Measurements from ENCODE around the gene VIL1. TPM values are rescaled to one million over a fixed set of nuclear protein-coding genes. Genes with fewer than 3 reads are reported as not detected.

The VIL1 gene
- total RNA-seq, 1 experiment from 2014 or later = 0.49 TPM

- CTCF ChIA-PET = no interaction called here
Measured at GRCh38 chr2:218406949-218407618, 11.8 kb upstream of the VIL1 start.

DNA sequence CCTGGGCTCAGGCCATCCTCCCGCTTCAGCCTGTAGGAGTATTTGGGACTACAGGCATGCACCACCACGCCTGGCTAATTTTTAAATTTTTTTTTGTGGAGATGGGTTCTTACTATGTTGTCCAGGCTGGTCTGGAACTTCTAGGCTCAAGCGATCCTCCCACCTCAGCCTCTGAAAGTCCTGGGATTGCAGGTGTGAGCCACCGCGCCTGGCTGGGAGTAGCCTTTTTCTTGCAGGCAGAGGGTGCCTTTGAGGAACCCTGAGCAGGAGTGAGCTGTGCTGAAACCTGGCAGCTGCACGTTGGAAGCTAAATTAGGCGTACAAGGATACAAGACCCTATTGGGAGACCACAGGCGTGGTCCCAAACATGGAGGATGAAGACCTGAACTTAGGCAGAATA lies 11.2 kb upstream of the VIL1 start:
- ChIA-PET CTCF (no interaction called here), POLR2A (no interaction called here), RAD21 (ENCODE audit: low non-redundant PET in 1 of 2, low total read pairs in 2 of 2, uncharacterized antibody in 2 of 2, unreplicated experiment in 2 of 2) (no interaction called here)
- no peaks in the 10 kb centered on the region for H3K9me3 ChIP-seq (ENCODE audit: control insufficient read depth in 1 of 2, insufficient read depth in 1 of 2, low read depth in 1 of 2, low read length in 2 of 2)
- no peak overlapping the region for H3K27ac ChIP-seq (ENCODE audit: low read depth, low read length)
- no peak overlapping the region for H3K4me3 ChIP-seq (replicated peaks in 1 of 2; ENCODE audit: low read depth in 1 of 2, low read length in 2 of 2)
- intact Hi-C loops (cut with micrococcal nuclease) = loop anchor here (2.0 to 5.0 kb wide), 2 partner anchors 59 to 440 kb away; no protein-coding TSS in a partner anchor
- ATAC-seq (no peak), DNase-seq (ENCODE audit: low read depth, low spot score) (no peak)
- H3K9me2 ChIP-seq (ENCODE audit: insufficient read depth) = no peaks in the 10 kb centered on the region
- no peaks in the 10 kb centered on the region for H4K20me1 ChIP-seq (ENCODE audit: insufficient read depth)
- no peak overlapping the region for H2AFZ ChIP-seq (ENCODE audit: low read depth, low read length, poor library complexity, severe bottlenecking)
- no peaks in the 10 kb centered on the region for H3K27me3 ChIP-seq (ENCODE audit: insufficient read depth, low read length)
- no peak overlapping the region for H3K4me2 ChIP-seq (ENCODE audit: low read length)
- no peaks in the 10 kb centered on the region; the same call in 1 of the 2 replicates for H3K79me2 ChIP-seq (ENCODE audit: insufficient read depth, low read length)
- no peak for TF ChIP-seq ZBTB33 (IDR thresholded peaks at IDR 0.05; ENCODE audit: extremely low read depth, insufficient replicate concordance, low read length)
- no peak for TF ChIP-seq REST (IDR thresholded peaks at IDR 0.05; ENCODE audit: low read depth)
- no peak for TF ChIP-seq POLR2A (IDR thresholded peaks at IDR 0.05; ENCODE audit: borderline replicate concordance, extremely low read depth, insufficient read depth, insufficient read length)
- TF ChIP-seq CEBPB (IDR thresholded peaks at IDR 0.05; ENCODE audit: low read depth) = no peak
- TF ChIP-seq JUND (IDR thresholded peaks at IDR 0.05) = no peak
- TF ChIP-seq, protein P1, sequence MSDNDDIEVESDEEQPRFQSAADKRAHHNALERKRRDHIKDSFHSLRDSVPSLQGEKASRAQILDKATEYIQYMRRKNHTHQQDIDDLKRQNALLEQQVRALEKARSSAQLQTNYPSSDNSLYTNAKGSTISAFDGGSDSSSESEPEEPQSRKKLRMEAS (IDR thresholded peaks at IDR 0.05) = no peak
- TF ChIP-seq EZH2 (IDR thresholded peaks at IDR 0.05) = no peak
- no peak for TF ChIP-seq SP1 (IDR thresholded peaks at IDR 0.05; ENCODE audit: low read depth)
- no peak for TF ChIP-seq RAD21 (IDR thresholded peaks at IDR 0.05; ENCODE audit: low read depth)
- no peak for TF ChIP-seq ELF1 (IDR thresholded peaks at IDR 0.05; ENCODE audit: borderline replicate concordance, low read depth)
- TF ChIP-seq, protein P2, sequence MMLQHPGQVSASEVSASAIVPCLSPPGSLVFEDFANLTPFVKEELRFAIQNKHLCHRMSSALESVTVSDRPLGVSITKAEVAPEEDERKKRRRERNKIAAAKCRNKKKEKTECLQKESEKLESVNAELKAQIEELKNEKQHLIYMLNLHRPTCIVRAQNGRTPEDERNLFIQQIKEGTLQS (IDR thresholded peaks at IDR 0.05) = no peak
- TF ChIP-seq CBX3 (IDR thresholded peaks at IDR 0.05; ENCODE audit: low read depth) = no peak
- no peak for TF ChIP-seq FOSL1 (IDR thresholded peaks at IDR 0.05; ENCODE audit: low read depth)
- TF ChIP-seq YY1 (IDR thresholded peaks at IDR 0.05; ENCODE audit: extremely low read depth, insufficient replicate concordance, low read depth, low read length) = no peak
- TF ChIP-seq SRF (IDR thresholded peaks at IDR 0.05; ENCODE audit: low read depth) = no peak
- peaks cover 7 to 15% of the 10 kb centered on the region in 2 experiments for H3K36me3 ChIP-seq (ENCODE audit: control insufficient read depth in 1 of 2, insufficient read depth in 2 of 2, low read length in 2 of 2)
- H3K9ac ChIP-seq (ENCODE audit: low read length) = no peak overlapping the region
- BruUV-seq (replicated peaks) = no TSS peak
- H3K4me1 ChIP-seq (ENCODE audit: control insufficient read depth in 1 of 2, insufficient read depth in 2 of 2, low read length in 2 of 2) = peaks cover 21 to 26% of the 10 kb centered on the region in 2 experiments

More at GRCh38 chr2:218406949-218407618, 11.8 kb upstream of the VIL1 start:
- POLR2A ChIA-PET = no interaction called here
- intact Hi-C loops (cut with micrococcal nuclease) = loop anchor here (1.0 to 5.0 kb wide), 3 partner anchors 60 to 440 kb away; no protein-coding TSS in a partner anchor
- Histone ChIP-seq H3K27ac (ENCODE audit: low read depth, low read length) (peak overlapping the region; percentile 78), H3K4me1 (ENCODE audit: control insufficient read depth in 1 of 2, insufficient read depth in 2 of 2, low read length in 2 of 2) (peaks cover 21 to 26% of the 10 kb centered on the region in 2 experiments), H3K36me3 (ENCODE audit: control insufficient read depth in 1 of 2, insufficient read depth in 2 of 2, low read length in 2 of 2) (peaks cover 12 to 18% of the 10 kb centered on the region in 2 experiments), H3K79me2 (ENCODE audit: insufficient read depth, low read length) (peaks cover 6% of the 10 kb centered on the region; the same call in 1 of the 2 replicates), H3K4me3 (replicated peaks in 1 of 2; ENCODE audit: low read depth in 1 of 2, low read length in 2 of 2) (peak overlapping the region; percentile 36 to 61), H3K4me2 (ENCODE audit: low read length) (peak overlapping the region; percentile 93), H3K27me3 (ENCODE audit: insufficient read depth, low read length) (no peaks in the 10 kb centered on the region), H2AFZ (ENCODE audit: low read depth, low read length, poor library complexity, severe bottlenecking) (no peak overlapping the region), H3K9me3 (ENCODE audit: control insufficient read depth in 1 of 2, insufficient read depth in 1 of 2, low read depth in 1 of 2, low read length in 2 of 2) (no peaks in the 10 kb centered on the region), H3K9ac (ENCODE audit: low read length) (peak overlapping the region; percentile 68), H3K9me2 (ENCODE audit: insufficient read depth) (no peaks in the 10 kb centered on the region), H4K20me1 (ENCODE audit: insufficient read depth) (no peaks in the 10 kb centered on the region)
- RAD21 ChIA-PET (ENCODE audit: low non-redundant PET in 1 of 2, low total read pairs in 2 of 2, uncharacterized antibody in 2 of 2, unreplicated experiment in 2 of 2) = no interaction called here
- TF ChIP-seq YY1 (IDR thresholded peaks at IDR 0.05; ENCODE audit: extremely low read depth, insufficient replicate concordance, low read depth, low read length) = no peak
- ATAC-seq (peak; percentile 10), DNase-seq (ENCODE audit: low read depth, low spot score) (no peak)
- BruUV-seq (replicated peaks) = no TSS peak
